ENCODE results near the gene RNF149.
"Not testable (repeated sequence)": the region's sequence is repeated elsewhere in the genome, so short reads cannot be mapped to it uniquely, and the experiment has no call there.

DNA sequence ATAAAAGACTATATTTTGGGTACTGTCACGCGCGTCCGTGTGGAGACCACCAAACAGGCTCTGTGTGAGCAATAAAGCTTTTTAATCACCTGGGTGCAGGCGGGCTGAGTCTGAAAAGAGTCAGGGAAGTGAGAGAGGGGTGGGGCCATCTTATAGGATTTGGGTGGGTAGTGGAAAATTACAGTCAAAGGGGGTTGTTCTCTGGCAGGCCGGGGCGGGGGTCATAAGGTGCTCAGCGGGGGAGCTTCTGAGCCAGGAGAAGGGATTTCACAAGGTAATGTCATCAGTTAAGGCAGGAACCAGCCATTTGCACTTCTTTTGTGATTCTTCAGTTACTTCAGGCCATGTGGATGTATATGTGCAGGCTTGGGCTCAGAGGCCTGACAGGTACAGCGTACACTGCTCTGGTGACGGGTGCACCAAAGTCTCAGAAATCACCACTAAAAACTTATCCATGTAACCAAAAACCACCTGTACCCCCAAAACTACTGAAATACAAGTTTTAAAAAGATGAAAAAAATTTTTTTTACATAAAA lies 57.2 kb downstream of the RNF149 start:
- TF ChIP-seq CTCF (IDR thresholded peaks at IDR 0.05); ZFX (IDR thresholded peaks at IDR 0.05; ENCODE audit: borderline replicate concordance): not testable (repeated sequence)
